Measurements from ENCODE around the gene ADORA2A.

- TF ChIP-seq EP300 (IDR thresholded peaks at IDR 0.05), result no peak
- TF ChIP-seq, protein P1, sequence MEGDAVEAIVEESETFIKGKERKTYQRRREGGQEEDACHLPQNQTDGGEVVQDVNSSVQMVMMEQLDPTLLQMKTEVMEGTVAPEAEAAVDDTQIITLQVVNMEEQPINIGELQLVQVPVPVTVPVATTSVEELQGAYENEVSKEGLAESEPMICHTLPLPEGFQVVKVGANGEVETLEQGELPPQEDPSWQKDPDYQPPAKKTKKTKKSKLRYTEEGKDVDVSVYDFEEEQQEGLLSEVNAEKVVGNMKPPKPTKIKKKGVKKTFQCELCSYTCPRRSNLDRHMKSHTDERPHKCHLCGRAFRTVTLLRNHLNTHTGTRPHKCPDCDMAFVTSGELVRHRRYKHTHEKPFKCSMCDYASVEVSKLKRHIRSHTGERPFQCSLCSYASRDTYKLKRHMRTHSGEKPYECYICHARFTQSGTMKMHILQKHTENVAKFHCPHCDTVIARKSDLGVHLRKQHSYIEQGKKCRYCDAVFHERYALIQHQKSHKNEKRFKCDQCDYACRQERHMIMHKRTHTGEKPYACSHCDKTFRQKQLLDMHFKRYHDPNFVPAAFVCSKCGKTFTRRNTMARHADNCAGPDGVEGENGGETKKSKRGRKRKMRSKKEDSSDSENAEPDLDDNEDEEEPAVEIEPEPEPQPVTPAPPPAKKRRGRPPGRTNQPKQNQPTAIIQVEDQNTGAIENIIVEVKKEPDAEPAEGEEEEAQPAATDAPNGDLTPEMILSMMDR (IDR thresholded peaks at IDR 0.05), result no peak
Observed at GRCh38 chr22:24445481-24446259, 18.3 kb downstream of the ADORA2A start.
